OCI-M1 (cell line): Measurements from ENCODE around the gene DENND1B.

Experiments used
- DNase-seq: peaks from one replicate; lab custom pipeline; 2025; lab: John Stamatoyannopoulos, UW

Gene DENND1B

GRCh38 chr1:197467881-197468280, 307.4 kb downstream of the DENND1B start:
- no peak for DNase-seq

- DNase-seq = peak; percentile 71
Observed at GRCh38 chr1:197466813-197467212, 308.5 kb downstream of the DENND1B start.

GRCh38 chr1:197465528-197466327, 309.6 kb downstream of the DENND1B start:
- peak; percentile 42 for DNase-seq

GRCh38 chr1:197464044-197464443, 311.2 kb downstream of the DENND1B start:
- DNase-seq = no peak

- DNase-seq = no peak
Observed at GRCh38 chr1:197463142-197463541, 312.1 kb downstream of the DENND1B start.

GRCh38 chr1:197462539-197462938, 312.7 kb downstream of the DENND1B start:
- no peak for DNase-seq
